Transverse colon (tissue), 4 donors: ENCODE results near the gene AHI1. TPM values are rescaled to one million over a fixed set of nuclear protein-coding genes. Genes with fewer than 3 reads are reported as not detected.

Experiments used
- DNase-seq: peaks from one replicate; pipeline ENCODE4 v3.0.0-alpha.2; 2019
- H3K27ac ChIP-seq, 4 donors: fragments of 200-600 bp; sonication (generic); 2 replicates each; pipeline ENCODE4 v1.5.1; 2016 to 2018; ENCODE audit warnings: inconsistent platforms in 4 of 4
- H3K27me3 ChIP-seq: fragments of 200-600 bp; sonication (generic); 2 replicates; pipeline ENCODE4 v1.5.1; 2017; ENCODE audit warnings: inconsistent platforms
- H3K36me3 ChIP-seq, 4 donors: fragments of 200-600 bp; sonication (generic); 2 replicates each; pipeline ENCODE4 v1.5.1; 2017 to 2019; ENCODE audit warnings: inconsistent platforms in 4 of 4
- H3K4me1 ChIP-seq, 4 donors: fragments of 200-600 bp; sonication (generic); 2 replicates each; pipeline ENCODE4 v1.5.1; 2017 to 2020; ENCODE audit warnings: inconsistent platforms in 4 of 4
- H3K4me3 ChIP-seq, 4 donors: fragments of 200-600 bp; sonication (generic); 1 replicate in 1 of 4; 2 replicates in 3 of 4; pipeline versions ENCODE4 v1.5.1 to v1.6.1; 2017 to 2019; ENCODE audit warnings: inconsistent platforms in 4 of 4
- H3K9me3 ChIP-seq, 2 donors: fragments of 200-600 bp; sonication (generic); 2 replicates each; pipeline ENCODE4 v1.5.1; 2017 to 2019; ENCODE audit warnings: inconsistent platforms in 2 of 2
- CTCF ChIP-seq, 5 experiments: fragments of 200-600 bp in 3 of 5; fragments of 450-650 bp in 2 of 5; sonication (generic) in 3 of 5; IDR thresholded peaks; 1 replicate in 2 of 5; 2 replicates in 3 of 5; pipeline ENCODE4 v1.5.1; 2016 to 2017; ENCODE audit warnings: antibody characterized with exemption in 5 of 5, inconsistent platforms in 3 of 5, mild to moderate bottlenecking in 2 of 5, moderate library complexity in 1 of 5
- EP300 ChIP-seq: sonication (generic); formaldehyde crosslinking; IDR thresholded peaks from one replicate; pipeline ENCODE4 v1.6.1; 2017; ENCODE audit warnings: antibody characterized with exemption, low read depth
- POLR2A ChIP-seq: fragments of 450-650 bp; IDR thresholded peaks from one replicate; pipeline ENCODE4 v1.6.1; 2016; ENCODE audit warnings: antibody characterized with exemption, mild to moderate bottlenecking, moderate library complexity
- POLR2AphosphoS5 ChIP-seq, 3 donors: sonication (generic); formaldehyde crosslinking; IDR thresholded peaks; one replicate each; pipeline ENCODE4 v1.6.1; 2016; ENCODE audit warnings: antibody characterized with exemption in 3 of 3
- WGBS, 2 donors: methylation state at CpG; one replicate each; pipeline ENCODE4 v1.1.5; 2018; ENCODE audit warnings: low coverage in 1 of 2; 5-methylcytosine and 5-hydroxymethylcytosine counted together
- in situ Hi-C, 4 donors: fragments of 200-750 bp; cut with MboI; loops; one replicate each; pipeline versions ENCODE4 v1.15.0 to v1.15.1; 2017; ENCODE audit warnings: low sequenced_read_pairs in 3 of 4, low pct_ligation_motif_present in 1 of 4, low pct_unique_long_range_greater_than_20kb in 1 of 4
- intact Hi-C: fragments of 100-400 bp; cut with DNase I; formaldehyde crosslinking; loops from one replicate; pipeline ENCODE4 v1.15.1; 2023; ENCODE audit warnings: low total_unique reads
- total RNA-seq, 4 donors: library from RNA; depleted of rRNA; stranded (reverse); fragments of >200 nt; gene quantifications; one replicate each; pipeline ENCODE4 v1.1.0, GENCODE V29; 2016

AHI1 gene
- total RNA-seq, 4 donors from 2014 or later: 16.2 to 119 (median 34.2) TPM

DNA sequence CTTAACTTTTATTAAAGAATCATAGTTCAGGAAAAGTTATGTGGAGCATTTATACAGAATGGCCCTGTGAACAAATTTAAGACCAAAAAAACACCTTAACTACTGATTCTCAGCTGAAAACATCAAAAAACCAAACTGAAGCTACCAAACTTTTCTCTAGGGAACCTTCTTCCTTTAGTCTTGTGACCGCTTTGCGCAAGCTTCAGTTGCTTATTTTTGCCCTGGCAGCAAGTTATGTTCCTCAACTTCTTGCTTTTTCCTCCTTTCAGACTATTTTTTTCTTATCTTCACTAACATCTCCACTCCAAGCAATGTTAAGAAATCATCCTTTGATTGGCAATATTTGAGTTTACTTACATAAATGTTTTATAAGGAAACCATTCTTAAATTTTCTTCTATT is 216.3 kb downstream of the AHI1 start:
- H3K27me3 ChIP-seq: no peaks in the 10 kb centered on the region
- TF ChIP-seq POLR2AphosphoS5 (IDR thresholded peaks at IDR 0.05) (no peak), EP300 (no peak), CTCF (IDR thresholded peaks at IDR 0.05) (no peak), POLR2A (no peak)
- no peak overlapping the region for H3K4me3 ChIP-seq
- in situ Hi-C loops: no loop called here
- 81 to 91% methylated on average over 2 of the region's 2 CpGs for WGBS, 2 donors
- intact Hi-C loops: no loop called here
- H3K27ac ChIP-seq: no peak overlapping the region
- H3K9me3 ChIP-seq: no peaks in the 10 kb centered on the region
- no peaks in the 10 kb centered on the region for H3K4me1 ChIP-seq
- DNase-seq: no peak
- H3K36me3 ChIP-seq: no peaks in the 10 kb centered on the region

DNA sequence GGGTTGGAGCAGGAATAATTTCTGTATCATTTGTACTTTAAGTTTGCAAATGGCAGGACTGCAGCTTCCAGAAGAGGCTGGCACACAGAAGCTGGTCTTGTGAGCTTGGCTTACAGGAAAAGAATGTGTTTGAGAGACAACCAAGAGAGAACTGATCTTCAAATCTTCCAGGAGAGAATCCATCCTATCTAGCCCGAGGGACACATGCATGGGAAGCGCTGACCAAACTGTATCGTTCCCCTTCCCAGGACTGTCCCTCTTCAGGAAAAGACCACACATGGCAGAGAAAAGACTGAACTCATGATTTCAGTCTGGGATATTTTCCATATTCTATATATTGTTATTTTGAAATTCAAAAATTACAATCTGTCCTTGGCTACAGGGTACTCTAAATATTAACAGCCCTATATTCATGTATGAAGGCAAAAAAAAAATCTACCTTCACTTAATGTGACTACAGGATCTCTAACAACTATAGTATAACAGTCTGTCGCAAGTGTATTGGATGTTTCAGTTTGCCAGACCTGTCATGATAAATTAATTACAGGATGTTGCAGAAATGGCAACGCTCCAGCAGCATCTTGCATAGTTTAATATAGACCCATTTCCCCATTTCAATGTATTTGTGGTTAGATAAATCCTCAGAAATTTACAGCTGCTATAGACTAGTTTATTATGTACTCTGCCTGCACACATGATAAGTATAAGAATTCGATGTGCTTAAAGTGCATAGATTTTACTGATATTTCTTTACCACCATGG is 217.0 kb downstream of the AHI1 start:
- Histone ChIP-seq H3K27ac (no peak overlapping the region), H3K9me3 (no peaks in the 10 kb centered on the region), H3K4me1 (no peaks in the 10 kb centered on the region), H3K27me3 (no peaks in the 10 kb centered on the region), H3K4me3 (no peak overlapping the region), H3K36me3 (no peaks in the 10 kb centered on the region)
- DNase-seq: no peak
- TF ChIP-seq POLR2AphosphoS5 (IDR thresholded peaks at IDR 0.05) (no peak), EP300 (no peak), CTCF (IDR thresholded peaks at IDR 0.05) (no peak), POLR2A (no peak)
- WGBS, 2 donors: 54 to 58% methylated on average over 5 to 6 of the region's 6 CpGs
- in situ Hi-C loops (no loop called here), intact Hi-C loops (no loop called here)

GRCh38 chr6:135277422-135277821 is 220.1 kb downstream of the AHI1 start:
- Histone ChIP-seq H3K27ac (no peak overlapping the region), H3K27me3 (no peaks in the 10 kb centered on the region), H3K9me3 (no peaks in the 10 kb centered on the region), H3K36me3 (no peaks in the 10 kb centered on the region), H3K4me1 (peaks cover 0 to 11% (median 0%) of the 10 kb centered on the region in 4 donors), H3K4me3 (no peak overlapping the region)
- WGBS, 2 donors: 94 to 97% methylated on average over 6 of the region's 6 CpGs
- TF ChIP-seq POLR2AphosphoS5 (IDR thresholded peaks at IDR 0.05) (no peak), CTCF (IDR thresholded peaks at IDR 0.05) (no peak), POLR2A (no peak), EP300 (no peak)
- in situ Hi-C loops: no loop called here
- DNase-seq: no peak
- intact Hi-C loops: no loop called here

DNA sequence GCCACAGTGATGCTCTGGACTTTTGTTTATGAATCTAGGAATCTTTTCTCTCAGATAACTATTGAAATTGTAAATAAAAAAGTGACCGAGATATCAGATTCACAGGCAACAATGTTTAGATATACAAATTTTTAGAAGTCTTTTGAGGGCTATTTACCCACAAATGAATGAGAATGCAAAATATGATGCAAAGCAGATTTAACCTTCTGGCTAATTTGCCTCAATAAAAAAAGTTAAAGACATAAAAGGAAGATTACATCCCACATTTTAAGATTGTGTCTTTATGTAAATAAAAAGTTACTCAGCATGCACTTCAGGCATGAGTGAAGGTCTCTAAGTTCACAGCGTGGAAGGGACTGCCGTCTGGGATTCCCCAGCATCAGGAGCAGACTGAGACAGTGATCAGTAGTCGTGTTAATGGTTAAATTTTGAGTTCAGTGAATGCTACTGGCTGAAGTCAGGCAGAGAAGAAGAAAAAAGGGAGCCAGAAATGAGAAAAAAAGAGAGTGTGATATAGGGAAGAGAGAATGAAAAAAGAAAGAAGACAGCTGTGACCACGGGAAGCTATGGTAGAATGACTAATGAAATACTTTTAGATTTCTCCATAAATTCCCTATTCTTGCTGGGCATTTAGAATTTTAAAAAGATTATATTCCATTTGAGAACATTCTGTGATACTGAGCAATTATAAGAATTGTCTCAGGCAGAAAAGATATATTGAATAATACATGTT is 222.8 kb downstream of the AHI1 start:
- intact Hi-C loops (no loop called here), in situ Hi-C loops (no loop called here)
- Histone ChIP-seq H3K9me3 (no peaks in the 10 kb centered on the region), H3K36me3 (no peaks in the 10 kb centered on the region), H3K27me3 (no peaks in the 10 kb centered on the region), H3K4me3 (no peak overlapping the region), H3K4me1 (peaks cover 0 to 34% (median 15%) of the 10 kb centered on the region in 4 donors), H3K27ac (no peak overlapping the region)
- WGBS, 2 donors: 30 to 33% methylated on average over 5 of the region's 5 CpGs
- no peak for DNase-seq
- no peak for TF ChIP-seq CTCF (IDR thresholded peaks at IDR 0.05)
- TF ChIP-seq POLR2A: no peak
- no peak for TF ChIP-seq POLR2AphosphoS5 (IDR thresholded peaks at IDR 0.05)
